Stimulated activated CD4-positive, alpha-beta T cell treated with anti-CD3 and anti-CD28 coated beads, Interleukin-15, amount 100 ng/mL, for 1 hour (primary cell): ENCODE results near the gene ADRA2B.

Source experiments
- DNase-seq, 2 donors: peaks; one replicate each; pipeline ENCODE4 v3.0.0-alpha.2; 2020; ENCODE audit warnings: low read depth in 1 of 2, low spot score in 1 of 2

The ADRA2B gene

GRCh38 chr2:96138179-96139145 is 22.1 kb upstream of the ADRA2B start, which contains the start of gene ASTL:
TSS of gene ASTL (minus strand) at chr2:96138502. CDS start at chr2:96138436, 66 bp downstream.
- DNase-seq = peak in 1 of 2 donors; percentile 50

GRCh38 chr2:96137321-96138178 is 21.2 kb upstream of the ADRA2B start:
- DNase-seq = no peak

- DNase-seq = no peak
Measured at GRCh38 chr2:96136129-96136720, 19.9 kb upstream of the ADRA2B start.

- no peak for DNase-seq
Measured at GRCh38 chr2:96135621-96136020, 19.2 kb upstream of the ADRA2B start.

GRCh38 chr2:96135171-96135570 is 18.8 kb upstream of the ADRA2B start:
- DNase-seq = no peak

- DNase-seq = no peak
Measured at GRCh38 chr2:96134421-96134820, 18.1 kb upstream of the ADRA2B start.

- DNase-seq = no peak
Measured at GRCh38 chr2:96131813-96132745, 15.7 kb upstream of the ADRA2B start.

GRCh38 chr2:96131152-96131812 is 14.9 kb upstream of the ADRA2B start:
- DNase-seq = no peak

- DNase-seq = no peak
Measured at GRCh38 chr2:96130483-96130882, 14.1 kb upstream of the ADRA2B start.

GRCh38 chr2:96129528-96130120 is 13.3 kb upstream of the ADRA2B start:
- no peak for DNase-seq

- DNase-seq = no peak
Measured at GRCh38 chr2:96128456-96128855, 12.1 kb upstream of the ADRA2B start.

GRCh38 chr2:96124406-96125265 is 8.3 kb upstream of the ADRA2B start:
- no peak for DNase-seq

- no peak for DNase-seq
Measured at GRCh38 chr2:96123936-96124335, 7.6 kb upstream of the ADRA2B start.

GRCh38 chr2:96123290-96123689 is 6.9 kb upstream of the ADRA2B start:
- DNase-seq = no peak

- no peak for DNase-seq
Measured at GRCh38 chr2:96122391-96122790, 6.0 kb upstream of the ADRA2B start.

- DNase-seq = no peak
Measured at GRCh38 chr2:96121414-96121813, 5.0 kb upstream of the ADRA2B start.

- DNase-seq = no peak
Measured at GRCh38 chr2:96120991-96121390, 4.6 kb upstream of the ADRA2B start.

- no peak for DNase-seq
Measured at GRCh38 chr2:96120091-96120720, 3.8 kb upstream of the ADRA2B start.
